HG02938 (cell line): ENCODE measurements around the gene UNC5C.

Experiments used
- ATAC-seq: cut with Tn5 transposase; IDR thresholded peaks from one replicate; pipeline ENCODE4 v1.9.1; 2021; ENCODE audit warnings: mild to moderate bottlenecking, moderate library complexity; ENCODE audit not compliant: unreplicated experiment

UNC5C gene

GRCh38 chr4:95410387-95410977, 138.3 kb downstream of the UNC5C start:
- no peak for ATAC-seq

DNA sequence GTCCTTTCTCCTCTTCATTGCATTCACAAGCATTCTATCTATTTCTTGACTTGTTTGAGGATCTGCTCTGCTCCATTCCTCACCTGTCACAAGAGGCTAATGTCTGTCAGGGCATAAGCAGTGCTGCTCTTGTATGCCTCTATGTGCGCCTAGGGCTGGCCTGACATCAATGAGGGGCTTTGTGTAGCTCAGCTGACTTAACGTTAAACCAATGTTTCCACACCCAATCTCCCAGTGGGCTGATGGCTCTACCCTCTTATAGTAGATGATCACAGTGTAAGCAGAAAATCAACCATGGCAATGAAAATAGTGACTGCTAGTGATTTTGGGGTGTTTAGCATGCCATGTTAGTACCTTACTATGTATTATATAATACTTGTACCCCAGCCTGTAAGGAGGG, 139.0 kb downstream of the UNC5C start:
- no peak for ATAC-seq

DNA sequence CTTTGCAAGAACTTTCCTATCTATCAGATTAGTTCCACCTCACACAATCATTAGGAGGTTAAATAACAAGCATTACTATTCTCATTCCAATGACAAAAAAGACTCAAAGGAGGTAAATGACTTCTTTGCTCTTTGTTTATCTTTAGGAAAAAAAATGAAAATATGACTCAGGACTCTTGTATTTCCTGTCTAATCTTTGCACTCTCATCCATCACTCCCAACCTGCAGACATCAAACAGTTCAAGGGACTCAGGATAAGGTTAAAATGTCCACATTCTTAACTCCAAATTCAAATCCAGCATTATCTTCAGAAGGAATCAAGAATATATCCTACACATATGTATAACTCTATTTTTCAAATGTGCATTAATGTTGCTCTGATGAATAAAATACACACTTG, 139.6 kb downstream of the UNC5C start:
- no peak for ATAC-seq

GRCh38 chr4:95402299-95402698, 146.5 kb downstream of the UNC5C start:
- ATAC-seq: no peak

DNA sequence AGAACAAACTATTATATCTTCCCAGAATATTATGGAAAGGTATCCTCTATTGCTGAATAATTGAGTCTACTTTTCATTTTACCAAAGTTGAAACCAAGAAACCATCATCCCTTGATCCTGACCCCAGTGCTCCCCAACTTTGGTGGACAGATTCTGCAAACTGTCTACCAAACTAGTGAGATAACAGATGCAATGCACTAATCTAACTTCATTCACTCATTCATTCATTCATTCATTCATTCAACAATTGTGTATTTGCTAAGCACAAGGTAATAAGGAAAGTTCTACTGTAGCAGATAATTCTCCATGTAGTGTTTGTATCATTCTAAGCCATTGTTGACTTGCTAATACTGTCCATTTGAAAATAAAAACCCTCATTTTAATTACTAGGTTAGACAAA, 150.6 kb downstream of the UNC5C start:
- ATAC-seq: no peak

DNA sequence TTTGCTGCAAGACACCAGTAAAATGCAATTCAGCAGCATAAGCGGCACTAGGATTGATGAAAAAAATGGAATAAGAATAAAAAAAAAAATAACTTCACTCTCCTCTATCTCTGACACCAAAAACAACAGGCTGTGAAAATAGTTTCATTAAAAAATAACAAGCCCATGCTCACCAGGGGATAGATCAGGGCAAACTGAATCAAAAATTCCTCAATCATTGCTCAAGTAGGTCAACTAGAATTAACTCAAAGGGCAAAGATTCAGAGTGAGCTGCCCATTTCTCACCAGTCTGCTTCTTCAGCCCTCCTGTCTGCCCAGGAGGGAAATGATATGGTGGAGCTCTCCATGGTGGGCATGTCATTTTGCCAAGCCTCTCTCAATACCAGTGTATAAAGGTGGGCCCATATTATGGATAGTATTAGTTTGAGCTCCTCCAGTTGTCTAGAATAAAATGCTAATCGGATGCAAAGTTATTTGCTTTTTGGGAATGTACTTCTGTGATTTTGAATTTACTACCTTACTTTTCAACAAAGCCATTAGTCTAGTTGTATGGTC, 153.9 kb downstream of the UNC5C start:
- no peak for ATAC-seq

DNA sequence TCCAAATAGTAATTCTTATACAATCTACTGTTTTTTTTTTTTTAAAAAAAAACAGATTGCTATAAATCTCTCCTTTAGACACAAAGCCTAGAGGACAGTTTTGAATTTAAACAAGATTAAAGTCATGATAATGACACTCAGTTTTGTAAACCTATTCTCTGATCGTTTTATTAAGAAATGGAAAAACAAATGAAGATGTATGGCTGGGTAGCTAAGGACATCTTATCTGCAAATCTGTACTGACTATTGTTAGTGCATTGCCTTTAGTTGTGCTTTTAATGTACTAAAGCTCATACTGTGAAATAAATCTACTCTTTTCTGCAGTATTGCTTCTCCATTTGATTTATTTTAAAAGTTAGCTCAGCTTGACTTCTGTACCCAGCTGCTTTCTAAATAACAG, 155.0 kb downstream of the UNC5C start:
- ATAC-seq: no peak

GRCh38 chr4:95388911-95389310, 159.9 kb downstream of the UNC5C start:
- ATAC-seq: no peak

GRCh38 chr4:95387719-95388118, 161.1 kb downstream of the UNC5C start:
- ATAC-seq: no peak

GRCh38 chr4:95386410-95386809, 162.4 kb downstream of the UNC5C start:
- no peak for ATAC-seq

- no peak for ATAC-seq
Measured at GRCh38 chr4:95381843-95382580, 166.8 kb downstream of the UNC5C start.

DNA sequence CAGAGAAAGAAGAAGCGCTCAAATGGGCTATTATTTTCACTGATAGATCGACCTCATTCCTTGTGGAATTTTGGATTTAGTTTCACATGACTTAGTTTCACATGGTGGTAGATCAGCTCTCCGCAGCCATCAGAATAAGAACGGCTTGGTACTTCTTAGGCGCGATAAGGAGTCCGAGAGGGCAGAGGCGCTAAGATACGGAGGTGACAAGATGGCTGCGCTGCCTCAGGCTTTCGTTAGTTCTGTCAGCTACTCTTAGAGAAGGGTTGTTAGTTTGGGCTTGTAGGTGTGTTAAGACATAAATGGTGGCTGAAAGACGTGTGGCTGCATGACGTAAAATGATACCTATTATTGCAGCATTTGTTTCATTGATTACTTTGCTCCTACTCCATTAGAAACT, 169.1 kb downstream of the UNC5C start:
- ATAC-seq: no peak

DNA sequence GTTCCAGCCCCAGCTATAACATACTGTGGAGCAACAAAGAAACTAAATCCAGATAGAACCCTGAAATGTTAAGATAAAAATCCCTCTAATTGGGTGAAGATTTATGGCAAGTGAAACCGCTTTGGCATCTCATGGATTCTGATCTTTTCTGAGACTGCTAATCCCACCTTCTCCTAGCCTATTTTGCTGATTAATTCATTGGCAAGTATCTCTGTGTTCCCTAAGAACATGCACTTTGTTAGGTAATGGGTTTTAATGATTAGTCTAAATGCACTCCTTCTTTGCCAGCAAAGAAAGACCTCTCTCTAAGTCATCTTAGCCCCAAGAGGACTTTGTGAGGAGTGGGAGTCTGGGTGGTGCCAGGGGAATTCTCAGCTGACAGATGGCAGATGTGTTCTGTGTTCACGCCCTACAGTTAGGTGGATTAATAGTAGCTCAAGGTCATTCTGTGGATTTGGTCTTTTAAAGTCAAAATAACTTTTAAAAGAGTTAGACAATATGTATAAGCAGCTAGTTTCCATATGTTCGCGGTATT, 171.3 kb downstream of the UNC5C start:
- ATAC-seq: no peak

DNA sequence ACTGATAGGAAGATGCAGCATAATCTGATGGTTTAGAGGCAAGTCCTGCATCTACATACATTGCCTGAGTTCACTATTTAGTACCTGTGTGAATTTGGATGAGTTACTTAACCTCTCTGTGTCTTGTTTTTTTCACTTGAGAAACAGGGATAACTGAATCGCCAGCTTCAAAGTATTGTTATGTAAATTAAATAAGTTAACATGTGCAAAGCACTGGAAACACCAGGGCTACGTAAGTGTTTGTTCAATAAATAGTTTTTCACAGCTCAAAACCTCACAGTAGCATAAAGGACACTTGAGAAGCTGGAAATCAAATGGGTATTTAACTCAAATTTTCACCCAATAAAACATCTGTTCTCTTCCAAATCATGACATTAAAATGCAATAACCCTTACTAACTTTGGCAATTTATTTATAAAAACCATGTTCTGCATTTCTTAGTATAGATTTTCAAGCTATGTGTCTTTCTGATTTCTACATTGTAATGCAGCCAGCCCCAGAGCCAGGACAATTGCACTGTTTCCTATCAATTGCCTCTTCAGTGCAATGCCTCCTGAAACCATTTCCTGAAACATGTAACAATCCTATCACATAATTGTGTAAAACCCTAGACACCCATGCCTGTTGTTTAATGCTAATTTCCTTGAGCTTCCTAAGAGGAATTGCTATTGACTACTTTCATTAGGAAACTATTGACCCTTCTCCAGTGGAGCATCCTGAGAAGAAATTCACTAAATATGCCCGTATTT, 177.1 kb downstream of the UNC5C start:
- no peak for ATAC-seq

- ATAC-seq: no peak
Measured at GRCh38 chr4:95367824-95368223, 180.9 kb downstream of the UNC5C start.

GRCh38 chr4:95363966-95364365, 184.8 kb downstream of the UNC5C start:
- ATAC-seq: no peak

DNA sequence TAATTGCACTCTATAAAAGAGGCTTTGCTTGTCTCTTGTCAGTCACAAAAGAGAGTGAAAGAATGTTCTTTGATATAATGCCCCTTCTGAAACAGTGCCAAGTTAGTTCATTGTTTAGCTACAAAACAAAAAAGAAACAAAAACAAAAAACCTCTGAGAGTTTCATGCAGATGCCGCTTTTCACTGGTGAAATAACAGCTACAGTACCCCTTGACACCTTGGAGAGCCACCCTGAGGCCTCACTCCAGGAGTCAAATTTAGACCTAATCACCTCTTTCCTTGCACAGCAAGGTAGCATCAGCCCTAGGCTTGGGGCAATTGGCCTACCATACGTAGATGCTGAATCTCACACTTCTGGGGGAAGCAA, 185.2 kb downstream of the UNC5C start:
- no peak for ATAC-seq

- ATAC-seq: no peak
Measured at GRCh38 chr4:95362906-95363558, 185.7 kb downstream of the UNC5C start.

GRCh38 chr4:95362066-95362465, 186.7 kb downstream of the UNC5C start:
- ATAC-seq: no peak

GRCh38 chr4:95361696-95361965, 187.1 kb downstream of the UNC5C start:
- no peak for ATAC-seq

GRCh38 chr4:95360906-95361695, 187.7 kb downstream of the UNC5C start:
- no peak for ATAC-seq
